ENCODE results near the gene MYOD1.

DNA sequence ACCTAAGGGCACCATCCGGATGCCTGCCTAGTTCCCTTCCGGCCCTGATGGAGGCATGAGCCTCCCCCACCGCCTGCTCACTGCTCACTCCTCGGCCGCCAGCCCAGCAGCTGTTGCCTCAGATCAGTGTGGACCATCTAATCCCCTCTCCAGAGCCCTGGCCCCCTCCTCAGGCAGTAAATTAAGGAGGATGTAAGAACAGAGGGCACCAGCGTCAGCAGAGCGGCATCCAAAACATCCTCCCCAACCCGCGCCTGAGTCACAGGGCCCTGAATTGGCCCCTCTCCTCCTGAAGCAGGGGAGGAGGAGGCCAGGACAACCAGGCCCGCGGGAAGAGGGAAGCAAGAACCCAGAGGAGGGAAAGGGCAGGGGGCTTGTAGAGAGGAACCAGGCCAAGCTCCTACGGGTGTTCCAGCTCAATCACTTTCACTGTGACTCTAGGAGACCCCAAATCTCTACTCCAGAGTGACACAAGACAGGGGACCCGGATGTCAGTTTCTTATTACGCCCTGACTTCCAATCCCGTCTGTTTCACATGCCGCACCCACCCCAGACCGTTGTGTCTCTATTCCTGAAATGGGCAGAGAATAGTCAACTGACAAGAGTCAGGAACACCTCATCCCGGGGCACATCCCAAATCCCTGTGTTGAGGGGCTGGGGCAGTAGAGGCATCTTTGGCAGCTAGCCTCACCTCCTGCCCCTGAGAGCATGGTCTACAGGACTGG lies 31.3 kb upstream of the MYOD1 start:
- TF ChIP-seq EZH2 (IDR thresholded peaks at IDR 0.05; ENCODE audit: borderline replicate concordance, low read length), result no peak
- no peak for TF ChIP-seq CTCF (IDR thresholded peaks at IDR 0.05; ENCODE audit: low read length)

Data from OCI-LY1 (cell line).